T-helper 2 cell (primary cell): ENCODE results near the gene SPPL2B.
"Not testable (repeated sequence)": the region's sequence is repeated elsewhere in the genome, so short reads cannot be mapped to it uniquely, and the experiment has no call there.

ENCODE experiments used
- DNase-seq, 5 experiments: peaks; one replicate each; pipeline versions ENCODE4 v3.0.0 to v3.0.0-alpha.2; 2012 to 2022

The SPPL2B gene

DNA sequence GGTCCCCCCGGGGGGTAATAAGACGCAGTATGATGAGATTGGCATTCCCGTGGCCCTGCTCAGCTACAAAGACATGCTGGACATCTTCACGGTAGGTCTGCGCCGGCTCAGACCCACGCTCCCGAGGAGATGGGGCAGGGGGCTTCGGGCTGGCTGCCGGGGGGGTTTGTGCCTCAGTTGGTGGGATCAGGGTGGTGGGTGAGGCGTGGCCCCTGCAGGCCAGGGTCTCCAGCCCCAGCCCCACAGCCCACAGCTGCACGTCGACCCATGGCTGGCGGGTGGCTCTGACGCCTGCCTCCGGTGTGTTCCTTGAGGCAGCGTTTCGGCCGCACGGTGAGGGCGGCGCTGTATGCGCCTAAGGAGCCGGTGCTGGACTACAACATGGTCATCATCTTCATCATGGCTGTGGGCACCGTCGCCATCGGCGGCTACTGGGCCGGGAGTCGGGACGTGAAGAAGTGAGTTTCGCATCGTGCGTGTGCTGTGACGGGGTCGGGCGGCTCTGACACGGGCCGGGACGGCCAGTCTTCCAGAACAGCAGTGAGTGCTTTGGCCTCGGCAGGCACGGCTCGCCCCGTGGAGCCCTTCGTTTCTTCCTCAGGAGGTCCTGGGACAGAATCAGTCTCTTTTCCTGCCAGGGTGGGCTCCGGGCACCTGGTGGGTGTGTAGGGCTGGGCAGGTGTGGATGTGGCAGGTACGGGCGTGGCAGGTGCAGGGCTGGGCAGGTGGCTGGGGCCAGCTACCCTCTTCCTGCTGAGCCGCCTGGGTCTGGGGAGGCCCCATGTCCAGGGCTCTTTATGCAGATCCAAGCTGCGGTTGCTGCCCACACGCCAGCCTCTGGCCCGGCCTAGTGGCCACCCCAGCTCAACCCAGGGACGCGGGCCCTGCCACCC, 10.5 kb downstream of the SPPL2B start:
- no peak for DNase-seq

DNA sequence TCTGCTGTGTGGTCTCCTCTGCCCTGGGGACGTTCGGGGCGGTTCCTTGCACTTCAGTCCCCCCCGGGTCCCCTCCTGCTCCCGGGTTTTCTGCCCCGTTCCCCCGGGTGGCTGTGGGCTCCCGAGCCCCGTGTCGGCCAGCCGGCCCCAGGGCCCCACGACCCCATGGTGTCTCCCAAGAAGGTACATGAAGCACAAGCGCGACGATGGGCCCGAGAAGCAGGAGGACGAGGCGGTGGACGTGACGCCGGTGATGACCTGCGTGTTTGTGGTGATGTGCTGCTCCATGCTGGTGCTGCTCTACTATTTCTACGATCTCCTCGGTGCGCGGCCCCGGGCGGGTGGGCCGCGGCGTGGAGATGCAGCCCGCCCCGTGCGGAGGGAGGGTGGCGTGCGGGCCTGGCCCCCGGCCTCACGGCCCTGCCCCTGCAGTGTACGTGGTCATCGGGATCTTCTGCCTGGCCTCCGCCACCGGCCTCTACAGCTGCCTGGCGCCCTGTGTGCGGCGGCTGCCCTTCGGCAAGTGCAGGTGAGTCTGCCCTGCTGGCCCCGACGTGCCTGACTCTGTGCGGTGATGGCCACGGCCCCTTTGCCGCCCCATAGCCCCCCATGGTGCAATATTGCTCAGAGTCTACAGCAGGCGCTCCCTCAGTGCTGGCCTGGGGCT, 11.3 kb downstream of the SPPL2B start:
- DNase-seq = no peak

DNA sequence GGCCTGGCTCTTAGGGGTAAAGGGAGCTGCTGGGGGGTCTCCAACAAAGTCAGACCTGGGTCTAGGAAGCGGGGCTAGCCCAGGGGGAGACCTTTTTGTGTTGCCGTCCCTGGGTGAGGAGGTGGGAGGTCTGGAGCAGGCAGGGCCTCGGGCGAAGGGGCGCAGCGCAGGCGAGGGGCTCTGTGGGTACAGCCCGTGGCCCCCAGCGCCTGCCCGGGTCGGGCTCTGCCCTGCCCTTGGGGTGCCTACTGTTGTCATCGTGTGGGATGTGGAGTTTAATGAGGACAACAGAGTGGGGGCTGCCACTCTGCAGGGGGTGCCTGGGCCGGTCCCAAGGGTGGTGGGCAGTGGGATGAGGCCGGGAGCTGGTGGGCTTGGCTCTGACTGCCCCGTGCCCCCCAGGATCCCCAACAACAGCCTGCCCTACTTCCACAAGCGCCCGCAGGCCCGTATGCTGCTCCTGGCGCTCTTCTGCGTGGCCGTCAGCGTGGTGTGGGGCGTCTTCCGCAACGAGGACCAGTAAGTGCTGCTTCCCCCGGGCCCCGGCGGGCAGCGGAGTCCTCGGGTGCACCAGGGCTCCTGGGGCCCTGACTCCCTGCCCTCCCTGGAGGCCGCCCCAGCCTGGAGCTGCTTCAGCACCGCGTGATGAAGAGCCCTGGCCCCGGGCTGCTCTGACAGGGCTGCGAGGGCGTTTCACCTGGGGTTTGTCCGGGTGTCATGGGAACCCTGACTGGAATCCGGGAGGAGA, 12.2 kb downstream of the SPPL2B start:
- no peak for DNase-seq

DNA sequence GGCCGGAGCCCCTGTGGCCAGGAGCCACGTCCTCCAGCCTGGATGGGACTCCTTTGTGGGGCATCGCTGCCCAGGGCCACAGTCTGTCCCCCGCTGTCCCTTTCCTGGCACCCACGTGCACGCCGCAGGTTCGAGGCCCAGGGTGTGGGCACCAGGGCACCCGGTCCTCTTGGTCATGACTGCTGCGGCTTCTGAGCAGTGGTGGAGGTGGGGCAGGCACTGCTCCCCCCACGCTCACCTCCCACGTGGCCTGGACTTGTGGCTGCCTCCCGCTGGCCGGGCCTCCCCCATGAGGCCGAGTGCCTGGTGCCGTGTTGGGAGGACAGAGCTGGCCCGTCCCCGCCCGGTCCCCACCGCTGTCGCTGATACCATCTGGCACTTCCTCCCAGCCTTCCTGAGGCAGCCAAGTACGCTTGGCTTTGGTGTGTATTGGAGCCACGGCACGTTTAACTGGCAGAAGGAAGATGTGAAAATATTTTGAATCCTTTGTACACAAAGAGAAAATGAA, 12.8 kb downstream of the SPPL2B start:
- DNase-seq = no peak

DNA sequence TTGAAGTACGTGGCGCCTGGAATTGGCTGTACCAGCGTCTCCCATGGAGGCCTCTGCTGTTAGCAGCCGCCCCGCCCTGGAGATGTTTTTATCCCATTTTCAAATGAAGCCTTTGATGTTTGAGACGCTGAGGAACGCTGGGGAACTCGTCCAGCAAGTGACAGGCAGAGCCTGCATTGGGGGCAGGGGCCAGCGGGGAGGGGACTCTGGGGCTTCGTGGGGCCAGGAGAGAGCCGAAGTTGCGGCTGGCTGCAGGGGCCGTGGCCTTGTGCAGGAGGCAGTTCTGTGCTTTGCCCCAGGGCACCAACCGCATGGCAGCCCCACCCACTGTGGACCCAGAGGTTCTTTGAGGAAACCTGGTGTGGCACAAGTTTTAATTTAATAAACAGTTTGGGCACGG, 13.5 kb downstream of the SPPL2B start:
- DNase-seq = no peak

DNA sequence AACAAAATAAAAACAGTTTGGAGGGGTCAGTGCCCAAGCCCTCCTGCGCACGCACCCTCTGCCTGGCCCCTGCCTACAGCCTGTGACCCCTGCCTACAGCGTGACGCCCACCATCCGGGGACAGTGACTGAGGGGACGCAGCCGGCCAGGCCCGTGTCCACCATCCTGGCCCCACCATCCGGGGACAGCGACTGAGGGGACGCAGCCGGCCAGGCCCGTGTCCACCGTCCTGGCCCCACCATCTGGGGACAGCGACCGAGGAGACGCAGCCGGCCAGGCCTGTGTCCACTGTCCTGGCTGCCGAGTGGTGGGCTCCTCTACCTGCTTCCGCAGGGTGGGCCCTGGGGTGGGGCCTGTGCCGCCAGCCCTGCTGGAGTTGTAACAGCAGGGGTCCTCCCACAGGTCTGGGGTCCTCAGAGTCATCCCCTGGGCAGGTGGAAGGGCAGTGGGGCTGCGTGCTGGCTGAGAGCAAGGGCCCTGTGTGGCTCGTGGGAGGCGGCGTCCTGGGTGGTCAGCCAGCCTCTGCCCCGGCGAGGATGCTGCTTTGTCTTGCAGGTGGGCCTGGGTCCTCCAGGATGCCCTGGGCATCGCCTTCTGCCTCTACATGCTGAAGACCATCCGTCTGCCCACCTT, 14.3 kb downstream of the SPPL2B start:
- DNase-seq = no peak

DNA sequence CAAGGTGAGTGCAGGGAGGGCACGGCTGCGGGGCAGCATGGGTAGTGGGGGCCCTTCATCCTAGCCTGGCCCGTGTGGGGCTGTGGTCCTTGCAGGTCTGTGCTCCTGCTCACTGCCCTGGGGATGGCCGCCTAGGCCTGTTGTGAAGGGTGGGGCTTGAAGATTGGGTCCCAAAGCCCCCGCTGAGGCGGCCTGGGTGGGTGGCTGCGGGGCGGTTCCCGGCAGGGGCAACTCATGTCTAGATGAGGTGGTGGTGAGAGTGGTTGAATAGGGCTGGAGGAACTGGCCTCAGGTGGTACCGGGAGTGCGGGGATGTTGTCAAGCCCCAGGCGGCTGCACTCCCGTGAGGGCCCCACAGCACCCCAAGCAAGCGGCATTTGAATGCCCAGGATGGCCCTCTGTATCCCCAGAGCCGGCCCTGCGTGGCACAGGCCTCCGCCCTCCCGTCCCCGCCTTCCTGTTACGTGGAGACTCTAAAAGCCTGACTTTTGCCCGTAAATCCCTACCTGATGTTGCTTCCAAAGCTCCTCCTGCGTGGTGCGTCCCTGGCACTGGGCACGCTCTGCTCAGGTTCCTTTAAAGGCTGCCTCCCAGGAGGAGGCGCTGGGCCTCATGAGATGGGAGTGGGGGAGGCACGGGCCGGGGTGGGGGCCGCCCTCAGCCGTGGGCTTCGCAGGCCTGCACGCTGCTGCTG, 15.0 kb downstream of the SPPL2B start:
- no peak for DNase-seq

DNA sequence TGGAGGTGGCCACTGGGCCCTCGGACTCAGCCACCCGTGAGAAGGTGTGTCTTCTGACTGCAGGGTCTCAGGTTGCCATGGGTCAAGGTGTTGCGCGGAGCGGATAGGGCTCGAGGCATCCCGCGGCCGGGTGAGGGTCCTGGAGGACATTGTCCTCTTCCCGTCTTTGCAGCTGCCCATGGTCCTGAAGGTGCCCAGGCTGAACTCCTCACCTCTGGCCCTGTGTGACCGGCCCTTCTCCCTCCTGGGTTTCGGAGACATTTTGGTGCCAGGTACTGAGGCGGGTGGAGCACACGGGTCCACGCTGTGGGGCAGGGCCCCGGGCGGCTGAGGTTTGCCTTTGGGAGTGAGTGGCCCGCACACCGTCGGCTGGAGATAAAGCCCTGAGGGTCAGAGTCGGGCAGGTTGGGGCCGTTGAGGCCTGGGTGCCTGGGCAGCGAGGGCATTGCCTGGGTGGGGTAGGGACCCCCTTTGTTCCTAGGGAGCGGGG, 15.9 kb downstream of the SPPL2B start:
- DNase-seq = no peak

DNA sequence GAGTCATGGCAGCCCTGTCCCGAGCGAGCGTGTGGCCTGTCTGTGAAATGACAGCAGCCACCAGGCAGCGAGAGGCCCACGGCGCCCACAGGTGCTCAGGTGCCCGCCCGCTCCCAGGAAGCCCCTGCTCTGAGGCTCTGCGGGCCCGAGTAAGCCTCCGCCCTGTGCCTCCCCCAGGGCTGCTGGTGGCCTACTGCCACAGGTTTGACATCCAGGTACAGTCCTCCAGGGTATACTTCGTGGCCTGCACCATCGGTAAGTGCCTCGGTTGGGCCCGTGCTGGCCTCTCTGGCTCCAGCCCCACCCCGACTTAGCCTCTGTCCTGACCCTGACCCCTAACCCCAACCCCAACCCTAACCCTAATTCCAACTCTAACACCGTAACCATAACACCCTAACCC, 16.6 kb downstream of the SPPL2B start:
- no peak for DNase-seq

DNA sequence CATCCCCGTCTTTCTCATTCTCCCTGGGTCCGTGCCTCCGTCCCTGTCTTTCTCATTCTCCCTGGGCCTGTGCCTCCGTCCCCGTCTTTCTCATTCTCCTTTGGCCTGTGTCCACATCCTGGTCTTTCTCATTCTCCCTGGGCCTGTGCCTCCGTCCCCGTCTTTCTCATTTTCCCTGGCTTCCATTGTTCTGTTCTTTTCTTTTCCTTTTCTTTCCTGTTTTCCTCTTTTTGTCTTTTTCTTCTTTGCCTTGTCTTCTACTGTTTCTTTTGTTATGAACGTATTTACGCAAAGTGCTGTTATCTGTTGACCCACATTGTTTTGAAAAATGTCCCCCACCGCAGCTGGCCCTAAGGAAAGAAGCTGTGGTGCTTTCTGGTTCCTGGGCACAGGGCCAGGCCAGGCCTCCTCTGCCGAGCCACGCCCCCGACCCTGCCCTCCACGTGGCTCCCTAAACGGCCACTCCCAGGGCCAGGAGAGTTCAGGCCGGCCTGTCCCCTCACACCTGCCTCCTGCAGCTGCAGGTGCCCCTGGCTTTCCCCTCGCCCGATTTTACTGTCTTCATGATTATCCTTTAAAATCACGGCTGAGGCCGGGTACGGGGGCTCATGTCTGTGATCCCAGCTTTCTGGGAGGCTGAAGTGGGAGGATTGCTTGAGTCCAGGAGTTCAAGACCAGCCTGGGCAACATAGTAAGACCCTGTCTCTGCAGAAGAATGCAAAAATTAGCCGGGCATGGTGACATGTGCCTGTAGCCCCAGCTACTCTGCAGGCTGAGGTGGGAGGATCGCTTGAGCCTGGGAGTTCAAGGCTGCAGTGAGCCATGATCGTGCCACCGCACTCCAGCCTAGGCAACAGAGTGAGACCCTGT, 17.5 kb downstream of the SPPL2B start:
- DNase-seq = no peak

DNA sequence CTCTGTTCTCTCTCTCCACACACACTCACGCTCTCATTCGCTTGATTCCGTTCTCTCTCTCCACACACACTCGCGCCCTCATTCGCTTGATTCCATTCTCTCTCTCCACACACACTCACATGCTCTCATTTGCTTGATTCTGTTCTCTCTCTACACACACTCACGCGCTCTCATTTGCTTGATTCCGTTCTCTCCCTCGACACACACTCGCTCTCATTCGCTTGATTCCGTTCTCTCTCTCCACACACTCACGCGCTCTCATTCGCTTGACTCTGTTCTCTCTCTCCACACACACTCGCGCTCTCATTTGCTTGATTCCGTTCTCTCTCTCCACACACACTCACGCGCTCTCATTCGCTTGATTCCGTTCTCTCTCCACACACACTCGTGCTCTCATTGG, 21.3 kb downstream of the SPPL2B start:
- not testable (repeated sequence) for DNase-seq

DNA sequence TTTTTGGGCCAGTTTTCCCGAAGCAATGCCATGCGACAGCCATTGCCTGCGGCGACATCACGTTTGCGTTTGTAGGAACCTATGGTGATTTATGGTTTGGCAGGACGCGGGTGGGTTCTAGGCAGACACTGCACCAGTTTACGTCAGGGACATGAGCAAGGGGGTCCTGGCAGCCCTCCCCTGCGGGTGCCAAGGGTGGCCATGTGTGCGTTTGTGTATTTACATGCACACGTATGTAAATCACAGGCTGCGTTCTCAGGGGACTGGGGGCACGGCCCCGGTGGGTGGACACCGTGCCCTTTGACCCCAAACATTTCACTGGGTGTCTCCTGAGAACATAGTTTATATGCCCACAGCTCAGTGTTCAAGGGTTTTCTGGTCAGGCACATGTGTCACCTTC, 22.2 kb downstream of the SPPL2B start:
- no peak for DNase-seq

DNA sequence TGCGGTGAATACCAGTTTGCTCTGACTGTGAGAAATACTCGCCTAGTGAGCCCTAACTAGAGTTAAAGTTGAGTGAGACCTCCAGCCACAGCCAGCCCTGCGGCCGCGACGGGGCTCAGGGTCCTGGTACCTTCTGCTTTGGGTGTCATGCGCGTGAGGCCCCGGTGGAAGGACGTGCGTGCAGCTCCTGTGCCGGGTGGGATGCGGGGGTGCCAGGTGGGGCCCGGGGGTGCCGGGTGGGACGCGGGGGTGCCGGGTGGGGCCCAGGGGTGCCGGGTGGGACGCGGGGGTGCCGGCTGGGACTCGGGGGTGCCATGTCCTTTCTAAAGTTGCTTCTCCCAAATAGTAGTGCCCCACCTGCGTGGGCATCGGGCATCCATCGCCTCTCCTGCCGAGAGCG, 23.1 kb downstream of the SPPL2B start:
- DNase-seq = no peak

DNA sequence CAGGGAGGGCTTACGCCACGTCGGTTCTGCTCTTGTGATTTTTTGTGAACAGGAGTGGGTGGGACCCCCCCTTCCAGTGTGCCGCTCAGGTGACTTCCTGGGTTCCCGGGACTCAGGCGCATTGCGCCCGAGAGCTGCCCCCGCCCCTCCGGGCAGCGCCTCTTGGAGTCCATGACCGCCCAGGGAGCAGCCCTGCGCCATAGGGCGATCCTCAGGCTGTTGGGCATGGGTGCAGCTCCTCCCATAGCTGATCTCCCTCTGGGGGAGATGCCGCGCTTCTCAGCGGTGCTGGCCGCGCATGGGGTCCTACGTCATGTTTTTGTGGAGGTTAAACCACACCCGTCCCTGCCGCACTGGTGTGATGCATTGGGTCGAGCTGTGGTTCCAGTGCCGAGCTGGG, 23.6 kb downstream of the SPPL2B start:
- no peak for DNase-seq

DNA sequence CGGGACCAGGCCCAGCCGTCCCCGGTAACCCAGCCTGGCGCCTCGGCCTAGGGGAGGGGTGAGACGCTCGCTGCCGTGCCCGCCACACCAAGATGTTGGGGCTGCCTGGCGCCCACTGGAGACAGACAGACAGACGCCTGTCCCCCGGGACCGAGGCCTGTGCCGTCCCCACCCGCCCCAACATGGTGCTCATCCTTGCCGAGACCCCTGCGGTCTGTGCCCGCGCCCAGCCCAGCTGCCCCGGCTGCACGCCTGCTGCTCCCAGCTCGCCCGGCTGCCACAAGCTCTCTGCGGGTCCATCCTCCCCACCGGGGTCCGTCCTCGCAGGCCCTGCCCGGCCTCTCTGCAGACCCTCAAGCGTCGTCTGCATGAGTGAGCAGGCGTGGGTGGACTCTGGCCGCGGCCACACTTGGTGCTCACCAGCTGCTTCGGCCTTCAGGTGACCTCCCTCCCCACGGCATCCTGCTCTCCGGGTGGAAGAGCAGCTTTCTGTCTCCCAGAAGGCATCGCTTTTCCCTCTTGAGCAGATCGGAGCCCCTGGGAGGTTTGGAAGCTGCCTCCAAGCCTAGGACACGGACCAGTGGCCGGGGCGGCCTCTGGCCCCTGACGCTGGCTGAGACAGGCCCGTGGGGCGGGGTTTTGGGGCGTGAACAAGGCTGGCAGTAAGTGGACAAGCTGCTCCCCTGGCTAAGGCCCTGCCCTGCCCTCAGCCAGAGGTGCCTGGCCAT, 24.8 kb downstream of the SPPL2B start:
- DNase-seq = no peak

DNA sequence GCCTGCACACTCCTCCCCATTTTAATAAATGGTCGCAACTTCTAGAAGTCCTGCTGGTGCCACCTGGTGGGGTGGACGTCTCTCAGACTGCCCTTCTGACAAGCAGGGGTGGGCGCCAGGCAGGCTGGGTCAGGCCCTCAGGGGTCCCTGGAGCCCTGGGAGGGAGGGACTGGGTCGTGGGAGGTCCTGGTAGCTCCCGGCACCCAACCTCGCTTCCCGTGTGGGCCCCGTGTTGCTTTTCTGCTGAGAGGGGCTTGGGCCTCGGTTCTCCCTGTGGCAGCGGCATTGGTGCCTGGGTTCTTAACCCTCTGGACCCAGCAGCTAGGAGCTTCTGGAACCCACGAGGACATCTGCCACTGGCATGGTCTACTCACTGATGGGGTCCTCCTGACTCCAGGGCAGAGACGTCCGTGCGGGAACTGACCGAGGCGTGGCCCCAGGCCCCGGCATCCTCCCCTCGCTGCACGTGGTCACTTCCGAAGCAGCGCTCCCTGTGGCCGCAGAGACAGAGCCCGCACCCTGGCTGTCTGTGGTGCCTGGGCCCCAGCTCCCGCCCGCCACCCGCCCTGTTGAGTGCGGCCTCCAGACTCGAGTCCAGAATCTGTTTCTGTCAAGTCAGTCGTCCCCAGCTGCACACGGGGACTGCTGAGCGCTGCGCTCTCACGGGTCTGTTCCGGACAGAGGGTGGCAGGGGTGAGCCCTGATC, 25.6 kb downstream of the SPPL2B start:
- DNase-seq = no peak

DNA sequence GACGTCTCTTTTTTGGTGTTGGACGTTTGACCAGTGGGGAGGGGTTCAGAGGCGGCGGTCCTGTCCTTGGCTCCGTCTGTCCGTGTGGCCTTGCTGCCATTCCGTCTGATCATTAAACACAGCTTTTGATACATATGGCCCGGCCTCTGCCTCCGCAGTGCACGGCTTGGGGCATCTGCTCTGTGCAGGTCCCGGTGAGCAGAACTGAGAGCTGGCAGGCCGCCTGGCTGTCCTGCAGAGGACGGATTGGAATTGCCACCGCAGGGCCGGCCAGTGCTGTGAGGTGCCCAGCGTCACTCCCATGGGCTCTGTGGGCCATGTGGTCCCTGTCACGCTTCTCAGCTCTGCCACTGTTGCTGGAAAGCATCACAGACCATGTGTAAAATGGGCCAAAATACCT, 26.2 kb downstream of the SPPL2B start:
- no peak for DNase-seq

DNA sequence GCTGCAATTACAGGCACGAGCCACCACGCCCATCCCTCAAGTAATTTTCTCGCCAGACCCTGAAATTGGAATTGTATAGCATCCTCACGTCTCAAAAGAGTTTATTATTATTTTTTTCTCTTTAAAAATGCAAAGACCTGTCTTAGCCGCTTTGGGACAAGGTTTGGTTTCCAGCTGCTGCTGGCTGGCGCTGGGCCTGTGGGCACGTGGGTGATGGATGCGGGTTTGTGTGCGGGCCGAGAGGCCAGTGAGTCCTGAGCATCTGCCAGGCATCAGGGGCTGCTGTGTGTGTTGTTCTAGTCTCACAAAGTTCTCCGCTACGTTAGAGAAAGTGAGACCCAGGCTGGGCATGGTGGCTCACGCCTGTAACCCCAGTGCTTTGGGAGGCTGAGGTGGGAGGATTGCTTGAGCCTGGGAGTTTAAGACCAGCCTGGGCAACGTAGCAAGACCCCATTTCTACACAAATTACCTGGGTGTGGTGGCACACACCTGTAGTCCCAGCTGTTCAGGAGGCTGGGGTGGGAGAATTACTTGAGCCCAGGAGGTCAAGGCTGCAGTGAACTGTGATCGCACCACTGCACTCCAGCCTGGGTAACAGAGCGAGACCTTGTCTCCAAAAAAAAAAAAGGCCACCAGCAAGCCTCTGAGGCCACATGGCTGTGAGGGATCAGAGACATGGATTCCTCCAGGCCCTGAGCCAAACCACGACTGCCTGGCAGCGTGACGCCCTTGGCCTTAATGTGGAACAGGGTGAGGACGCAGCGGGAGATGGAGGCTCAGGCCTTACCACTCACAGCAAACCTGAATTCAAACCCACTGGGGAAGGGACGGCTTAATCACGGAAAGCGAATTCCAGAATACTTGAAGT, 26.9 kb downstream of the SPPL2B start:
- no peak for DNase-seq
